Limb (tissue), 2 donors: ENCODE data around the gene RPL15.

Experiments
- DNase-seq, 2 donors: peaks; one replicate each; pipeline ENCODE4 v3.0.0-alpha.2; 2016; ENCODE audit errors: extremely low spot score in 2 of 2

Gene RPL15

GRCh38 chr3:23960649-23961048 lies 43.7 kb downstream of the RPL15 start:
- DNase-seq: no peak

DNA sequence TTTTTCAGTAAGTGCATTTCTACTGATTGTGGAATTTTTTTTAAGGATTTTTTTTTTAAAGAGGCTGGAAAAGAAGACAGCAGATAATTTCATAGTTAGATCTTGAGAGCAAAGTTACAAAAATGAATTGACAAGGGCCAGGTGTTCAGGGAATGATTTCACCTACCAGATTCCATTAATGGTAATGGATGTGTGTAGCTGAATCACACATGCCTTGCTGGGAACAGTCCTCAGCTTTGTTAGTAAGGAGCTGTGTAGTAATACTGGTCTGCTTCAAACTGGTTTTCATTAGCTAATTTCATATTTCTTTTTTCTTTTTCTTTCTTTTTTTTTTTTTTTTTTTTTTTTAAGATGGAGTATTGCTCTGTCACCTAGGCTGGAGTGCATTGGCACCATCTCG lies 44.1 kb downstream of the RPL15 start:
- DNase-seq: no peak

DNA sequence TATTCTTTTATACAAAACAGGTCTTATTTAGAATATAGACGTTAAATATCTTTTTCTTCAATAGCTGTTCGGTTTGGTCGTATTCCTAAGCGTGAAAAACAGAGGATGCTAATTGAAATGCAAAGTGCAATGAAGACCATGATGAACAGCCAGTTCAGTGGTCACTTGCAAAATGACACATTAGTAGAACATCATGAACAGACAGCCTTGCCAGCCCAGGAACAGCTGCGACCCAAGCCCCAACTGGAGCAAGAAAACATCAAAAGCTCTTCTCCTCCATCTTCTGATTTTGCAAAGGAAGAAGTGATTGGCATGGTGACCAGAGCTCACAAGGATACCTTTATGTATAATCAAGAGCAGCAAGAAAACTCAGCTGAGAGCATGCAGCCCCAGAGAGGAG lies 45.0 kb downstream of the RPL15 start:
- DNase-seq: no peak

DNA sequence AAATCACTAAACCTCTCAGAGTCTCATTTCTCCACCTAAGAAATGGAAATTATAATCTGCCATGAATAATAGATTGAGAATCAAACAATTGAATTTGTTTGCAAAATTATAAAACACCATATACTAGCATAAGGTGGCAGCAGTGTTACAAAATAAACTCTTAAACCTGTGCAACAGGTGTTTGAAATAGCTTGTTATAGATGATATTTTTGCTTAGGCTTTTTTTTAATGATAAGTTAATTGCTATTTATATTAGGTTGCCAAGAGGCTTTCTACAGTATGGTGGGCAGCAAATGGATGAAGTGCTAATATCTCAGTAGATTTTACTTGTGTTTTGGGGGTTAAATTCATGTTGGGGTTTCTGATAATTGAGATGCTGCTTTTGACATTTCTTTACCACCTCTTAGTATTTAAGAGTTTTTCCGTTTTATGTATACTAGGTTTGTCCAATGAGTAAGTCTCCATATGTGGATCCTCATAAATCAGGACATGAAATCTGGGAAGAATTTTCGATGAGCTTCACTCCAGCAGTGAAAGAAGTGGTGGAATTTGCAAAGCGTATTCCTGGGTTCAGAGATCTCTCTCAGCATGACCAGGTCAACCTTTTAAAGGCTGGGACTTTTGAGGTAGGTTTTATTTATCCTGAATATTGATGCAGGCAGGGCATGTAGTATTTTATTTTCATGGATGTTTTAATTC lies 47.8 kb downstream of the RPL15 start:
- DNase-seq: no peak

DNA sequence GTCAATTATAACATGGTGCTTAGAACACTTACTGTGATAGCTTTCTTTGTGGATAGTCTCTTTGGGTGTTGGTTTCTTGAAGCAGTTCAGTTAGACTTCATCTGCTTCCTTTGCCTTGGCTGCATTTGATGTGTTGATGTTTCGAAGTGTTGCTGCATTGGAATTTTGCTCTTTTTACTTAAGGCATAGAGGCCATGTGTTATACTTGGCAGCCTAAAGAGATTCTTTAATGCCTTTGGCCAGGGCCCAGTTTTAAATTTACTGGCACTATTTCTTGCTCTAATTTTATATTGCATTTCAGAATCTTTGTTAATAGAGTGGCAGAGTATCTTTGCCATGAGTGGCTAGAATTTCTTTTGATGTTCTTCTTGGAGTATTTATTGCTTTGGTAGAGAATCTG lies 49.4 kb downstream of the RPL15 start:
- peak in 1 of 2 donors; percentile 71 for DNase-seq

DNA sequence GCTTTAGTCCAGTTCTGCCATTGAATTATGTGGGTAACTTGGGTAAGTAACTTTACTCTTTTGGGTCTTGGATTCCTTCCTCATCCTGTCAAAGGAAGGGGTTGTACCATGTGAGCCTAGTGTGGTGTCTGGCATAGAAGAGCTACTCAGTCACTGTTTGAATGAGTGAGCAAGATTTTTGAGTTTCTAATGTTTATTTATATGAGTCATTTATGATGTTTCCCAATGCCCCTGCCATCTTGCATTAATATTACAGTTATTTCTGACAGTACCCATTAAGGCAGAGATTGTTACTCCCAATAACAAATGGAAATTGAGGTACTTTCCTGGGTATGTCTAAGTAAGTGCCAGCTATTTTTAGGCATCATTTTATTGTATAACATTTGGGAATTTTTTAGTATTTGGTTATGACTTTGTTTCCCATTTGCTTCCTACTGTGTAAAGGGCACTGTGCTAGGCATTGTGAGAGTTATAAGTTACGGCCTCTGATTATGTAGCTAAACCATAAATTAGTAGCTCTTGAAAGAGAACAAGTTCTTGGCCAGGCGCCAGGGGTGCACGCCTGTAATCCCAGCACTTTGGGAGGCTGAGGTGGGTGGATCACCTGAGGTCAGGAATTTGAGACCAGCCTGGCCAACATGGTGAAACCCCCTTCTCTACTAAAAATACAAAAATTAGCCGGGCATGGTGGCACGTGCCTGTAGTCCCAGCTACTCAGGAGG lies 51.7 kb downstream of the RPL15 start:
- no peak for DNase-seq

DNA sequence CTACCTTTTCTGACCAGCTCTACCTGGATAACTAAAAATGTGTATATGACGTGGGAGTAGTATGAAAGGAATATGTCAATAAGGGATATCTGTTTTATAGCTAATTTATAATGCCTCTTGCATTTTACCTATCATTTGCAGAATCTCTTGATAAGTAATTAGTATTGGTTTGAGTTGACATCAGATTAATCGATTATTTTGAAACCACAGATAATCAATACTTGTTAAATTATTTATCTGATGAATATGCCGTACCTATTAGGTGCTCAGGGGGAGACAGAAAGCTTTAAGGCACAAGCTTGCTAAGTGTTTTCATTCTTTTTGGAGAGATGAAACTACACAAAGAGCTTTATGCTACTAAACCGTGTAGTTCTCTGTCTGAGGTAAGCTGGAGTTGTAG lies 52.5 kb downstream of the RPL15 start:
- no peak for DNase-seq
